Transverse colon (tissue), 4 donors: Measurements from ENCODE around the gene EPHB2.

Source experiments
- CTCF ChIP-seq, 5 experiments: fragments of 200-600 bp in 3 of 5; fragments of 450-650 bp in 2 of 5; sonication (generic) in 3 of 5; IDR thresholded peaks; 1 replicate in 2 of 5; 2 replicates in 3 of 5; pipeline ENCODE4 v1.5.1; 2016 to 2017; ENCODE audit warnings: antibody characterized with exemption in 5 of 5, inconsistent platforms in 3 of 5, mild to moderate bottlenecking in 2 of 5, moderate library complexity in 1 of 5
- EP300 ChIP-seq: sonication (generic); formaldehyde crosslinking; IDR thresholded peaks from one replicate; pipeline ENCODE4 v1.6.1; 2017; ENCODE audit warnings: antibody characterized with exemption, low read depth
- POLR2A ChIP-seq: fragments of 450-650 bp; IDR thresholded peaks from one replicate; pipeline ENCODE4 v1.6.1; 2016; ENCODE audit warnings: antibody characterized with exemption, mild to moderate bottlenecking, moderate library complexity
- POLR2AphosphoS5 ChIP-seq, 3 donors: sonication (generic); formaldehyde crosslinking; IDR thresholded peaks; one replicate each; pipeline ENCODE4 v1.6.1; 2016; ENCODE audit warnings: antibody characterized with exemption in 3 of 3

GRCh38 chr1:22790232-22791008, 79.8 kb downstream of the EPHB2 start:
- TF ChIP-seq CTCF (IDR thresholded peaks at IDR 0.05) (no peak), POLR2A (no peak), POLR2AphosphoS5 (IDR thresholded peaks at IDR 0.05) (peak in 1 of 3 donors; percentile 10), EP300 (no peak)
